Astrocyte (in vitro differentiated cells and primary cell): ENCODE data around the gene PPP1R14C. TPM values are rescaled to one million over a fixed set of nuclear protein-coding genes. Genes with fewer than 3 reads are reported as not detected.

Source experiments
- DNase-seq: peaks from one replicate; pipeline ENCODE4 v3.0.0-alpha.2; 2010; ENCODE audit warnings: low read depth
- FAIRE-seq: peaks from 2 replicates; lab custom pipeline; 2011; peaks lifted over from hg19 to GRCh38; lab: Jason Lieb, UNC
- H2AFZ ChIP-seq: 2 replicates; pipeline ENCODE4 v1.6.0; 2012; ENCODE audit warnings: low read depth, low read length, inconsistent platforms
- H3K27ac ChIP-seq: 2 replicates; pipeline ENCODE4 v1.5.1; 2011; ENCODE audit warnings: low read depth, low read length, inconsistent platforms
- H3K27me3 ChIP-seq: 2 replicates; pipeline ENCODE4 v1.6.0; 2011; ENCODE audit warnings: low read length, inconsistent platforms; ENCODE audit not compliant: insufficient read depth
- H3K36me3 ChIP-seq: 2 replicates; pipeline ENCODE4 v1.5.1; 2011; ENCODE audit warnings: low read length, inconsistent platforms; ENCODE audit not compliant: insufficient read depth
- H3K4me1 ChIP-seq: 2 replicates; pipeline ENCODE4 v1.5.1; 2011; ENCODE audit warnings: low read length, inconsistent platforms; ENCODE audit not compliant: insufficient read depth
- H3K4me2 ChIP-seq: 2 replicates; pipeline ENCODE4 v1.6.0; 2012; ENCODE audit warnings: low read length, inconsistent platforms
- H3K4me3 ChIP-seq: 2 replicates; pipeline ENCODE4 v1.5.1; 2011; ENCODE audit warnings: low read depth, mild to moderate bottlenecking, low read length, inconsistent platforms; ENCODE audit not compliant: insufficient read depth
- H3K79me2 ChIP-seq: 2 replicates; pipeline ENCODE4 v1.6.0; 2012; ENCODE audit warnings: mild to moderate bottlenecking, low read length, inconsistent platforms; ENCODE audit not compliant: insufficient read depth
- H3K9ac ChIP-seq: 2 replicates; pipeline ENCODE4 v1.6.0; 2012; ENCODE audit warnings: mild to moderate bottlenecking, low read length, inconsistent platforms
- H3K9me3 ChIP-seq: 2 replicates; pipeline ENCODE4 v1.5.1; 2012; ENCODE audit warnings: low read depth, mild to moderate bottlenecking, low read length, inconsistent platforms; ENCODE audit not compliant: insufficient read depth
- H4K20me1 ChIP-seq: 2 replicates; pipeline ENCODE4 v1.6.0; 2012; ENCODE audit warnings: low read length, inconsistent platforms; ENCODE audit not compliant: insufficient read depth
- H3K27ac Mint-ChIP-seq: one replicate; pipeline ENCODE4 v1.8.0; 2021; ENCODE audit warnings: mild to moderate bottlenecking, mixed read lengths; ENCODE audit not compliant: unreplicated experiment
- H3K27me3 Mint-ChIP-seq: one replicate; pipeline ENCODE4 v1.8.0; 2021; ENCODE audit warnings: low read depth, mixed read lengths; ENCODE audit not compliant: unreplicated experiment
- H3K36me3 Mint-ChIP-seq: one replicate; pipeline ENCODE4 v1.8.0; 2021; ENCODE audit warnings: low read depth, mixed read lengths; ENCODE audit not compliant: unreplicated experiment
- H3K4me1 Mint-ChIP-seq: one replicate; pipeline ENCODE4 v1.8.0; 2021; ENCODE audit warnings: low read depth, mixed read lengths; ENCODE audit not compliant: unreplicated experiment
- H3K4me3 Mint-ChIP-seq: one replicate; pipeline ENCODE4 v1.8.0; 2021; ENCODE audit warnings: mild to moderate bottlenecking, moderate library complexity, mixed read lengths; ENCODE audit not compliant: unreplicated experiment
- H3K9me3 Mint-ChIP-seq: one replicate; pipeline ENCODE4 v1.8.0; 2021; ENCODE audit warnings: mild to moderate bottlenecking, mixed read lengths; ENCODE audit not compliant: unreplicated experiment
- EZH2 ChIP-seq: IDR thresholded peaks from 2 replicates; pipeline ENCODE4 v1.6.1; 2012; ENCODE audit warnings: mild to moderate bottlenecking, low read length, inconsistent platforms; ENCODE audit not compliant: insufficient read depth
- total RNA-seq: library from RNA; stranded (reverse); gene quantifications from 2 replicates; pipeline ENCODE4 v1.2.1, GENCODE V29; 2021
- TF ChIP-seq, protein P1 (sequence below): IDR thresholded peaks from 2 replicates; pipeline ENCODE4 v1.5.1; 2011; ENCODE audit warnings: low read depth, mild to moderate bottlenecking, inconsistent platforms, low read length, moderate library complexity; ENCODE audit not compliant: insufficient read depth

The PPP1R14C gene
- total RNA-seq, 1 donor from 2014 or later, result 3.9 TPM

DNA sequence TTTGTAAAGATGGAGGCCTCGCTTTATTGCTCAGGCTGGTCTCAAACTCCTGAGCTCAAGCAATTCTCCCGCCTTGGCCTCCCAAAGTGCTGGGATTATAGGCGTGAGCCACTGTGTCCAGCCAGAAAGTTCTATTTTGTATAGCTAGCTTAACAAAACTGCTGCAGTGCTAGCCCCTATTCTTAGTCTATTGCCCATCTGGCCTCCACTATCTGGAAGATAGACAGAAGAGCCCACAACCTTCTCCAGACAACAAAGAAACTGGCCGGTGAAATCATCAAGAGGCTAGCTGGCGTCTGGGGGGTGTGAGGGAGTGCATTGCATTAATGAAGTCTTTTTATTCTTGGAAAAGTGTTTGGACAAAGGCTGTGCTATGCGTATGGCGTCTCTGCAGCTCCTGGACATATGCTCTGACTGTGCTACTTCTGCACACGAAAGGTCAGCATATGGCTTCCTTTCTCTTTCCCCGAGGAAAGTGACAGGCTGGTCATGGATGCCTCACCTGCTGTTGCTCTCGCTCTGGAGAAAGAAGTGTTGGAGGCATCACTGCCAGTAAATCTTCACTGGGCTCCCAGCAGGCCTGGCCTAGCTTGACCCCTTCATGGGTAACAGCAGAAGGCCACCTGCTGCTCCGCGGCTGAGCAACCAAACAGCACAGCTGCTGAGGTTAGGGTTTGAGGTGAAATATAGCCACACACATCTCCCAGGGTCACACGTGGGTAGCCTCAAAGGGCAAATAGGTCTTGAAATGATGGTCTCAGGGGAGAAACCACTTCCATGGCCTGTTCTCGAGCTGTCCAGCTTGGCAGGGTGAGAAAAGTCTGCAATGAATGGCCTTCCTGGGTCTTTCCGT, 130.8 kb downstream of the PPP1R14C start:
- no peak overlapping the region for H3K9ac ChIP-seq
- no peaks in the 10 kb centered on the region for H4K20me1 ChIP-seq
- no peak overlapping the region for H3K27ac Mint-ChIP-seq
- DNase-seq, result peak; percentile 45
- H3K79me2 ChIP-seq, result no peaks in the 10 kb centered on the region
- H3K4me3 ChIP-seq, result no peak overlapping the region
- H3K9me3 ChIP-seq, result no peaks in the 10 kb centered on the region
- peaks cover 12% of the 10 kb centered on the region for H3K27me3 Mint-ChIP-seq
- no peaks in the 10 kb centered on the region for H3K9me3 Mint-ChIP-seq
- H3K27ac ChIP-seq, result no peak overlapping the region
- no peak overlapping the region for H3K4me3 Mint-ChIP-seq
- no peaks in the 10 kb centered on the region for H3K27me3 ChIP-seq
- no peak overlapping the region for H3K4me2 ChIP-seq
- H3K4me1 Mint-ChIP-seq, result peaks cover 52% of the 10 kb centered on the region
- no peak overlapping the region for H2AFZ ChIP-seq
- FAIRE-seq, result no peak
- peaks cover 28% of the 10 kb centered on the region for H3K4me1 ChIP-seq
- no peaks in the 10 kb centered on the region for H3K36me3 ChIP-seq
- TF ChIP-seq, protein P1, sequence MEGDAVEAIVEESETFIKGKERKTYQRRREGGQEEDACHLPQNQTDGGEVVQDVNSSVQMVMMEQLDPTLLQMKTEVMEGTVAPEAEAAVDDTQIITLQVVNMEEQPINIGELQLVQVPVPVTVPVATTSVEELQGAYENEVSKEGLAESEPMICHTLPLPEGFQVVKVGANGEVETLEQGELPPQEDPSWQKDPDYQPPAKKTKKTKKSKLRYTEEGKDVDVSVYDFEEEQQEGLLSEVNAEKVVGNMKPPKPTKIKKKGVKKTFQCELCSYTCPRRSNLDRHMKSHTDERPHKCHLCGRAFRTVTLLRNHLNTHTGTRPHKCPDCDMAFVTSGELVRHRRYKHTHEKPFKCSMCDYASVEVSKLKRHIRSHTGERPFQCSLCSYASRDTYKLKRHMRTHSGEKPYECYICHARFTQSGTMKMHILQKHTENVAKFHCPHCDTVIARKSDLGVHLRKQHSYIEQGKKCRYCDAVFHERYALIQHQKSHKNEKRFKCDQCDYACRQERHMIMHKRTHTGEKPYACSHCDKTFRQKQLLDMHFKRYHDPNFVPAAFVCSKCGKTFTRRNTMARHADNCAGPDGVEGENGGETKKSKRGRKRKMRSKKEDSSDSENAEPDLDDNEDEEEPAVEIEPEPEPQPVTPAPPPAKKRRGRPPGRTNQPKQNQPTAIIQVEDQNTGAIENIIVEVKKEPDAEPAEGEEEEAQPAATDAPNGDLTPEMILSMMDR, result no peak
- H3K36me3 Mint-ChIP-seq, result no peaks in the 10 kb centered on the region

DNA sequence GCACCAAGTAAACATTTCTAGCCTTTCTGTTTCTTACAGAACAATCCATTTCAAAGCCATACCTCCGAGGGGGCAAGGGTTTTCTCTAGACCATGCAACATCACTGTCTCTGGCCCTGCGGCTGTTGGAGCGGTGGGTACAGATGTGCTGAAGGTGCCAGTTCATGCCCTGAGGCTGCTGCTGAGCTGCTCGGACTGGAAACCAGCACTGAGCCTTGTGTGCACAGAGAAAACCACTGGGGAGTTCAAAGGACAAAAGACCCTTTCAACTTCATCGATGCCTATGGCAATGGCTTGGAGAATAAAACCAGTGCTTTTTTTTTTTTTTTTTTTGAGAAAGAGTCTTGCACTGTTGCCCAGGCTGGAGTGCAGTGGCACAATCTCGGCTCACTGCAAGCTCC, 132.6 kb downstream of the PPP1R14C start:
- Histone ChIP-seq H3K36me3 (no peaks in the 10 kb centered on the region), H3K9ac (no peak overlapping the region), H3K4me1 (peaks cover 11% of the 10 kb centered on the region), H3K4me2 (no peak overlapping the region), H3K27ac (no peak overlapping the region), H3K79me2 (no peaks in the 10 kb centered on the region), H4K20me1 (no peaks in the 10 kb centered on the region), H3K4me3 (no peak overlapping the region), H3K9me3 (no peaks in the 10 kb centered on the region), H2AFZ (no peak overlapping the region), H3K27me3 (no peaks in the 10 kb centered on the region)
- no peak for FAIRE-seq
- H3K27ac Mint-ChIP-seq, result no peak overlapping the region
- TF ChIP-seq, protein P1, result no peak
- TF ChIP-seq EZH2, result no peak
- H3K4me1 Mint-ChIP-seq, result peaks cover 39% of the 10 kb centered on the region
- H3K27me3 Mint-ChIP-seq, result peaks cover 27% of the 10 kb centered on the region
- DNase-seq, result no peak
- peaks cover under 1% of the 10 kb centered on the region for H3K9me3 Mint-ChIP-seq
- H3K4me3 Mint-ChIP-seq, result no peak overlapping the region
- H3K36me3 Mint-ChIP-seq, result no peaks in the 10 kb centered on the region
